Transverse colon (tissue), 3 donors: ENCODE results near the gene MAIP1.

Experiments
- CTCF ChIP-seq, 5 experiments: fragments of 200-600 bp in 3 of 5; fragments of 450-650 bp in 2 of 5; sonication (generic) in 3 of 5; IDR thresholded peaks; 1 replicate in 2 of 5; 2 replicates in 3 of 5; pipeline ENCODE4 v1.5.1; 2016 to 2017; ENCODE audit warnings: antibody characterized with exemption in 5 of 5, inconsistent platforms in 3 of 5, mild to moderate bottlenecking in 2 of 5, moderate library complexity in 1 of 5
- POLR2A ChIP-seq: fragments of 450-650 bp; IDR thresholded peaks from one replicate; pipeline ENCODE4 v1.6.1; 2016; ENCODE audit warnings: antibody characterized with exemption, mild to moderate bottlenecking, moderate library complexity

GRCh38 chr2:199999166-199999565 lies 43.8 kb downstream of the MAIP1 start:
- TF ChIP-seq CTCF (IDR thresholded peaks at IDR 0.05) = no peak
- no peak for TF ChIP-seq POLR2A
